ENCODE data around the gene CREB3. TPM values are rescaled to one million over a fixed set of nuclear protein-coding genes. Genes with fewer than 3 reads are reported as not detected.
A peak's percentile ranks its signal among the peaks of the same experiment; 100 is the strongest.

The CREB3 gene
- total RNA-seq, 1 experiment from 2014 or later = 58.7 TPM

GRCh38 chr9:35758475-35759050 lies 26.1 kb downstream of the CREB3 start:
- H3K4me3 Mint-ChIP-seq (ENCODE audit: unreplicated experiment) = peak overlapping the region; percentile 1
- no peaks in the 10 kb centered on the region for H3K9me3 Mint-ChIP-seq (ENCODE audit: unreplicated experiment)
- H3K4me1 Mint-ChIP-seq (ENCODE audit: insufficient read depth, unreplicated experiment) = peaks cover 20% of the 10 kb centered on the region
- H3K36me3 Mint-ChIP-seq (ENCODE audit: insufficient read depth, unreplicated experiment) = peaks cover 19% of the 10 kb centered on the region
- ChIA-PET CTCF (interaction anchor here (0.6 to 2.8 kb wide), 5 partner anchors 11 to 356 kb away, joined by 3 to 17 read pairs (median 4); no protein-coding TSS in a partner anchor), POLR2A (interaction anchor here (0.7 to 4.9 kb wide), 10 partner anchors 10 to 101 kb away, joined by 3 to 48 read pairs (median 4); partner anchors contain the start of genes ARHGEF39, CCDC107, CREB3 and GBA2)
- no peak for TF ChIP-seq CTCF (IDR thresholded peaks at IDR 0.05; ENCODE audit: unreplicated experiment)
- H3K27me3 Mint-ChIP-seq (ENCODE audit: insufficient read depth, unreplicated experiment) = no peaks in the 10 kb centered on the region
- no peak for DNase-seq (ENCODE audit: unreplicated experiment)
- peak overlapping the region; percentile 4 for H3K27ac Mint-ChIP-seq (ENCODE audit: low read depth, unreplicated experiment)
- intact Hi-C loops (cut with micrococcal nuclease) = no loop called here
- no TSS peak for BruUV-seq (replicated peaks)

DNA sequence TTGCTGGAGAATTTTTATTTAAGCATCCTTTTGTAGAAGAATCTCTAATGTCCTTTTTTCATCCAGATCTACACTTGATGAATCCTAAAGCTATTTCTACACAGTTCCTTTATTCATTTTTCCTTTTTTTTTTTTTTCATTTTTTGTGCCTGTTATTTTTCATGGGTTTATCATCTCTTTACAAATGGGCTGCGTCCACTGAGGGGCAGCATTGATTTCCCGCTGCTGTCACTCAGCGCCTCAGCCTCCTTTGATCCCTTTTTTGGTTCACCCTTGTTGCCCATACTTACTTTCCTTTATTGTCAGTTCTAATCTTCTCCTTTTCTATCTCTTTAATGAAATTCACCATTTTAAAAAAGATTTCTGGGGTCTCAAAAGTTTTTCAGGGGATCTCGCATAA lies 27.3 kb downstream of the CREB3 start:
- POLR2A ChIA-PET = interaction anchor here (1.2 to 4.9 kb wide), 4 partner anchors 9 to 28 kb away, joined by 4 to 48 read pairs (median 16); partner anchors contain the start of genes CREB3, GBA2, RGP1 and TLN1
- intact Hi-C loops (cut with micrococcal nuclease) = no loop called here
- BruUV-seq (replicated peaks) = no TSS peak
- Mint-ChIP-seq H3K27me3 (ENCODE audit: insufficient read depth, unreplicated experiment) (no peaks in the 10 kb centered on the region), H3K27ac (ENCODE audit: low read depth, unreplicated experiment) (no peak overlapping the region), H3K36me3 (ENCODE audit: insufficient read depth, unreplicated experiment) (peaks cover 14% of the 10 kb centered on the region), H3K9me3 (ENCODE audit: unreplicated experiment) (no peaks in the 10 kb centered on the region), H3K4me3 (ENCODE audit: unreplicated experiment) (no peak overlapping the region), H3K4me1 (ENCODE audit: insufficient read depth, unreplicated experiment) (peaks cover 20% of the 10 kb centered on the region)
- CTCF ChIA-PET = interaction anchor here (1.3 kb wide), 1 partner anchor 27 kb away, joined by 3 read pairs; no protein-coding TSS in a partner anchor
- no peak for TF ChIP-seq CTCF (IDR thresholded peaks at IDR 0.05; ENCODE audit: unreplicated experiment)
- DNase-seq (ENCODE audit: unreplicated experiment) = no peak

GRCh38 chr9:35760651-35761050 lies 28.2 kb downstream of the CREB3 start:
- Mint-ChIP-seq H3K4me3 (ENCODE audit: unreplicated experiment) (no peak overlapping the region), H3K27ac (ENCODE audit: low read depth, unreplicated experiment) (no peak overlapping the region), H3K9me3 (ENCODE audit: unreplicated experiment) (no peaks in the 10 kb centered on the region), H3K36me3 (ENCODE audit: insufficient read depth, unreplicated experiment) (peaks cover 14% of the 10 kb centered on the region), H3K4me1 (ENCODE audit: insufficient read depth, unreplicated experiment) (peaks cover 20% of the 10 kb centered on the region), H3K27me3 (ENCODE audit: insufficient read depth, unreplicated experiment) (no peaks in the 10 kb centered on the region)
- intact Hi-C loops (cut with micrococcal nuclease) = no loop called here
- TF ChIP-seq CTCF (IDR thresholded peaks at IDR 0.05; ENCODE audit: unreplicated experiment) = no peak
- ChIA-PET CTCF (interaction anchor here (0.5 to 2.0 kb wide), 8 partner anchors 13 to 116 kb away, joined by 3 to 6 read pairs (median 3); no protein-coding TSS in a partner anchor), POLR2A (interaction anchor here (0.7 to 4.9 kb wide), 4 partner anchors 9 to 72 kb away, joined by 3 to 48 read pairs (median 16); partner anchors contain the start of genes GBA2 and RGP1)
- peak; percentile 59 for DNase-seq (ENCODE audit: unreplicated experiment)
- BruUV-seq (replicated peaks) = no TSS peak

DNA sequence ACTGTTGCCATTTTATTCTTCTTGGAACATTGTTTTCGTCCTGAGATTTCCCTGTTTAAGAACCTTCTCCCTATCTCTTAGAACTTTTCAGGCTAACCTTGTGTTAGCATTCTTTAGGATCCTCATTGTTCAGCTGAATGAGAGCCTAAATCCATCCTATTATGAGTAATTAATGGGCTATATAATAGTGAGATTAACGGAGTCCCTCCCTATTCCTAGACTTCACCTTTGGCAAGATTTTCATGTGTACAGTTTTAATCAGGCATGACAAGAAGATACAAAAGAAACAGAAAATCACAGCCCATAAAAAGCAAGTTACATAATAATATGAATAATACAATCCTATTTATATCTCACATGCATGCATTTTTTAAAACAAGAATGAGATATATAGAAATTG lies 30.7 kb downstream of the CREB3 start:
- POLR2A ChIA-PET = interaction anchor here (0.6 to 4.8 kb wide), 3 partner anchors 8 to 35 kb away, joined by 5 to 24 read pairs (median 7); no protein-coding TSS in a partner anchor
- no peak overlapping the region for H3K27ac Mint-ChIP-seq (ENCODE audit: low read depth, unreplicated experiment)
- H3K36me3 Mint-ChIP-seq (ENCODE audit: insufficient read depth, unreplicated experiment) = peaks cover 8% of the 10 kb centered on the region
- peaks cover 13% of the 10 kb centered on the region for H3K4me1 Mint-ChIP-seq (ENCODE audit: insufficient read depth, unreplicated experiment)
- no peaks in the 10 kb centered on the region for H3K9me3 Mint-ChIP-seq (ENCODE audit: unreplicated experiment)
- intact Hi-C loops (cut with micrococcal nuclease) = no loop called here
- no peak for DNase-seq (ENCODE audit: unreplicated experiment)
- no TSS peak for BruUV-seq (replicated peaks)
- H3K4me3 Mint-ChIP-seq (ENCODE audit: unreplicated experiment) = no peak overlapping the region
- CTCF ChIA-PET = interaction anchor here (0.7 to 2.0 kb wide), 2 partner anchors 8 to 117 kb away, joined by 6 to 7 read pairs; no protein-coding TSS in a partner anchor
- TF ChIP-seq CTCF (IDR thresholded peaks at IDR 0.05; ENCODE audit: unreplicated experiment) = no peak
- H3K27me3 Mint-ChIP-seq (ENCODE audit: insufficient read depth, unreplicated experiment) = no peaks in the 10 kb centered on the region

Measured in MCF 10A (cell line).